B cell (primary cell): Measurements from ENCODE around the gene FERMT3. TPM values are rescaled to one million over a fixed set of nuclear protein-coding genes. Genes with fewer than 3 reads are reported as not detected.

ENCODE experiments used
- ATAC-seq: fragments of 200-7000 bp; cut with Tn5 transposase; one replicate; pipeline ENCODE4 v1.10.0; 2021; ENCODE audit warnings: low read depth, mild to moderate bottlenecking, moderate number of reproducible peaks, moderate library complexity
- CTCF ChIA-PET: fragments of 350-600 bp; sonication (Branson Sonifier 250); formaldehyde crosslinking; loops from one replicate; lab custom pipeline; 2021; ENCODE audit warnings: antibody characterized with exemption, inconsistent platforms; lab: Charles Lee
- POLR2A ChIA-PET: fragments of 350-600 bp; sonication (Branson Sonifier 250); formaldehyde crosslinking; loops from one replicate; lab custom pipeline; 2021; ENCODE audit warnings: antibody characterized with exemption; lab: Charles Lee
- DNase-seq: peaks from one replicate; pipeline ENCODE4 v3.0.0; 2013
- H2AFZ ChIP-seq: 2 replicates; pipeline ENCODE4 v1.6.1; 2012; ENCODE audit warnings: mild to moderate bottlenecking, low read depth, low read length; ENCODE audit not compliant: insufficient read depth, poor library complexity, severe bottlenecking
- H3K27ac ChIP-seq, 2 donors: 1 replicate in 1 of 2; 2 replicates in 1 of 2; pipeline ENCODE4 v1.5.1; 2012 to 2013; ENCODE audit warnings: low read length in 2 of 2, mild to moderate bottlenecking in 2 of 2, moderate library complexity in 1 of 2
- H3K27me3 ChIP-seq, 4 experiments: fragments of 200-600 bp in 1 of 4; sonication (generic) in 1 of 4; replicated peaks in 1 of 4; 1 replicate in 2 of 4; 2 replicates in 2 of 4; pipeline versions ENCODE4 v1.6.1 to v1.7.0; 2013 to 2016; ENCODE audit warnings: low read length in 3 of 4, mild to moderate bottlenecking in 2 of 4, mixed read lengths in 1 of 4, moderate library complexity in 1 of 4; ENCODE audit not compliant: insufficient read depth in 4 of 4, control insufficient read depth in 3 of 4; ENCODE audit errors: control extremely low read depth in 1 of 4
- H3K36me3 ChIP-seq, 2 experiments: replicated peaks in 1 of 2; 1 replicate in 1 of 2; 2 replicates in 1 of 2; pipeline versions ENCODE4 v1.6.1 to v1.7.1; 2013; ENCODE audit warnings: low read length in 1 of 2; ENCODE audit not compliant: insufficient read depth in 2 of 2, control insufficient read depth in 1 of 2; ENCODE audit errors: control extremely low read depth in 1 of 2, extremely low read depth in 1 of 2
- H3K4me1 ChIP-seq, 2 donors: fragments of 200-600 bp in 1 of 2; sonication (generic) in 1 of 2; 1 replicate in 1 of 2; 2 replicates in 1 of 2; pipeline versions ENCODE4 v1.5.1 to v1.6.1; 2013 to 2017; ENCODE audit warnings: low read length in 2 of 2; ENCODE audit not compliant: control insufficient read depth in 2 of 2, insufficient read depth in 2 of 2
- H3K4me2 ChIP-seq: replicated peaks from 2 replicates; pipeline ENCODE3; 2012; ENCODE audit warnings: mild to moderate bottlenecking, low read depth, low read length; ENCODE audit not compliant: poor library complexity, severe bottlenecking
- H3K4me3 ChIP-seq, 5 experiments: fragments of 200-600 bp in 1 of 5; sonication (generic) in 1 of 5; 1 replicate in 3 of 5; 2 replicates in 2 of 5; pipeline versions ENCODE4 v1.5.1 to v1.7.0; 2011 to 2016; ENCODE audit warnings: low read length in 4 of 5, mild to moderate bottlenecking in 4 of 5, low read depth in 2 of 5, control low read depth in 1 of 5, moderate library complexity in 1 of 5; ENCODE audit not compliant: insufficient read depth in 1 of 5; ENCODE audit errors: control extremely low read depth in 1 of 5, extremely low read depth in 1 of 5
- H3K79me2 ChIP-seq: fragments of 200-600 bp; sonication (generic); one replicate; pipeline ENCODE4 v1.6.0; 2016; ENCODE audit warnings: low read length; ENCODE audit not compliant: control insufficient read depth, insufficient read depth
- H3K9ac ChIP-seq: fragments of 200-600 bp; sonication (generic); 2 replicates; pipeline ENCODE4 v1.6.1; 2017; ENCODE audit warnings: mild to moderate bottlenecking, low read length, moderate library complexity
- H3K9me3 ChIP-seq, 3 donors: one replicate each; pipeline versions ENCODE4 v1.6.1 to v1.7.1; 2013; ENCODE audit warnings: low read length in 2 of 3; ENCODE audit not compliant: control insufficient read depth in 2 of 3, insufficient read depth in 1 of 3; ENCODE audit errors: control extremely low read depth in 1 of 3
- H4K20me1 ChIP-seq: 2 replicates; pipeline ENCODE4 v1.6.0; 2012; ENCODE audit warnings: mild to moderate bottlenecking, low read length; ENCODE audit not compliant: insufficient read depth, control insufficient read depth, poor library complexity, severe bottlenecking
- H3K27ac Mint-ChIP-seq: one replicate; pipeline ENCODE4 v1.8.0; 2021; ENCODE audit warnings: mixed read lengths
- H3K27me3 Mint-ChIP-seq: one replicate; pipeline ENCODE4 v1.8.0; 2021; ENCODE audit warnings: mixed read lengths
- H3K4me1 Mint-ChIP-seq: one replicate; pipeline ENCODE4 v1.8.0; 2021; ENCODE audit warnings: mixed read lengths
- H3K4me3 Mint-ChIP-seq: one replicate; pipeline ENCODE4 v1.8.0; 2021; ENCODE audit warnings: mixed read lengths
- H3K9me3 Mint-ChIP-seq: one replicate; pipeline ENCODE4 v1.8.0; 2022; ENCODE audit warnings: mixed read lengths; ENCODE audit not compliant: insufficient read depth
- CTCF ChIP-seq: fragments of 200-600 bp; IDR thresholded peaks from one replicate; pipeline ENCODE4 v1.8.0; 2022; ENCODE audit warnings: antibody characterized with exemption, mild to moderate bottlenecking
- EZH2 ChIP-seq: IDR thresholded peaks from 2 replicates; pipeline ENCODE4 v1.6.1; 2012; ENCODE audit warnings: borderline replicate concordance, low read depth, mild to moderate bottlenecking, moderate library complexity, low read length; ENCODE audit not compliant: insufficient read depth, poor library complexity, severe bottlenecking
- WGBS: methylation state at CpG from one replicate; pipeline ENCODE4 v1.1.5; 2013; ENCODE audit warnings: missing lambda C conversion rate; ENCODE audit not compliant: insufficient coverage; 5-methylcytosine and 5-hydroxymethylcytosine counted together
- intact Hi-C: fragments of 100-400 bp; cut with micrococcal nuclease; formaldehyde crosslinking; loops from one replicate; pipeline ENCODE4 v1.10.0; 2022
- polyA plus RNA-seq: library from polyadenylated mRNA; depleted of rRNA; stranded (reverse); fragments of >200 nt; gene quantifications from 2 replicates; pipeline ENCODE4 v1.2.3, GENCODE V29; 2012
- total RNA-seq, 2 donors: library from RNA; stranded (reverse); fragments of 120-200 nt in 1 of 2; gene quantifications; 1 replicate in 1 of 2; 2 replicates in 1 of 2; pipeline versions ENCODE4 v1.2.3 to v1.2.4, GENCODE V29; 2013 to 2022

Gene FERMT3
- total and polyA plus RNA-seq, 2 donors (not counting 1 experiment from before 2014, with no cell fraction given), result 96.2 to 170 TPM

- CTCF ChIA-PET, result interaction anchor here (1.1 kb wide), 1 partner anchor 57 kb away, joined by 4 read pairs; no protein-coding TSS in a partner anchor
- no peak for ATAC-seq
Measured at GRCh38 chr11:64261556-64262080, 55.1 kb downstream of the FERMT3 start.

More at GRCh38 chr11:64261556-64262080, 55.1 kb downstream of the FERMT3 start:
- DNase-seq, result no peak
- Histone ChIP-seq H3K4me1 (no peaks in the 10 kb centered on the region), H2AFZ (no peak overlapping the region), H3K4me2 (no peak overlapping the region), H3K27me3 (no peaks in the 10 kb centered on the region), H3K36me3 (no peaks in the 10 kb centered on the region), H4K20me1 (no peaks in the 10 kb centered on the region), H3K27ac (no peak overlapping the region), H3K79me2 (no peaks in the 10 kb centered on the region), H3K9ac (no peak overlapping the region), H3K4me3 (no peak overlapping the region), H3K9me3 (no peaks in the 10 kb centered on the region)
- 99% methylated on average over 18 of the region's 18 CpGs for WGBS
- no peaks in the 10 kb centered on the region for H3K27me3 Mint-ChIP-seq
- POLR2A ChIA-PET, result interaction anchor here (0.6 kb wide), 1 partner anchor 31 kb away, joined by 7 read pairs; no protein-coding TSS in a partner anchor
- TF ChIP-seq EZH2 (no peak), CTCF (no peak)
- intact Hi-C loops, result no loop called here
- H3K27ac Mint-ChIP-seq, result no peak overlapping the region
- H3K4me1 Mint-ChIP-seq, result no peaks in the 10 kb centered on the region
- no peak overlapping the region for H3K4me3 Mint-ChIP-seq
- H3K9me3 Mint-ChIP-seq, result no peaks in the 10 kb centered on the region
